ENCODE data around the gene BOC.

BOC gene

GRCh38 chr3:113297841-113298240 is 86.5 kb downstream of the BOC start:
- H3K27me3 ChIP-seq (ENCODE audit: insufficient read depth, poor library complexity, severe bottlenecking), result no peaks in the 10 kb centered on the region

DNA sequence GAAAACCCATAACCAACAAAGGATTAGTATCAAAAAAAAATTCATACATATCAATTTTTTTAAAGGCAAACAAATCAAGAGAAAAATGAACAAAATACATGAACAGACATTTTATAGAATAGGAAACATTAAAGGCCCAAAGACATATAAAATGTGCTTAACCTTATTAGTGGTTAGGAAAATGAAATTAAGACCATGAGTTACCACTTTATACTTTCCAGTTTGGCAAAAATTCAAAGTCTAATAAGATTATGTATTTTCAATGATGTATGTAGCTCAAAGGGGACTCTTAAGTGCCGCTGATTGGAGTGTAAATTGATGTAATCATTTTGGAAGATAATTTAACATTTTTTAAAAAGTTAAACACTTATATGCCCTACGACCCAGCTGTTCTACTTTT is 89.2 kb downstream of the BOC start:
- no peak overlapping the region for H3K4me3 ChIP-seq (replicated peaks; ENCODE audit: insufficient read depth, low read length)
- DNase-seq (ENCODE audit: low read depth in 1 of 2, low spot score in 1 of 2), result no peak
- no peak overlapping the region for H3K27ac ChIP-seq (replicated peaks)
- TF ChIP-seq SPI1 (IDR thresholded peaks at IDR 0.05; ENCODE audit: borderline replicate concordance, low read depth) (no peak), REST (IDR thresholded peaks at IDR 0.05; ENCODE audit: insufficient replicate concordance, low read depth) (no peak), GABPA (IDR thresholded peaks at IDR 0.05; ENCODE audit: low read depth) (no peak), CTCF (IDR thresholded peaks at IDR 0.05; ENCODE audit: insufficient read depth, low read length) (no peak), POLR2AphosphoS5 (IDR thresholded peaks at IDR 0.05; ENCODE audit: low read depth) (no peak)
- no peaks in the 10 kb centered on the region for H3K27me3 ChIP-seq (ENCODE audit: insufficient read depth, poor library complexity, severe bottlenecking)

More at GRCh38 chr3:113297841-113298240, 86.5 kb downstream of the BOC start:
- TF ChIP-seq REST (IDR thresholded peaks at IDR 0.05; ENCODE audit: insufficient replicate concordance, low read depth), result no peak
- Histone ChIP-seq H3K4me3 (replicated peaks; ENCODE audit: insufficient read depth, low read length) (no peak overlapping the region), H3K27ac (replicated peaks) (no peak overlapping the region)
- DNase-seq (ENCODE audit: low read depth in 1 of 2, low spot score in 1 of 2), result no peak

- TF ChIP-seq GABPA (IDR thresholded peaks at IDR 0.05; ENCODE audit: low read depth) (no peak), SPI1 (IDR thresholded peaks at IDR 0.05; ENCODE audit: borderline replicate concordance, low read depth) (no peak), CTCF (IDR thresholded peaks at IDR 0.05; ENCODE audit: insufficient read depth, low read length) (no peak), POLR2AphosphoS5 (IDR thresholded peaks at IDR 0.05; ENCODE audit: low read depth) (no peak)
- no peaks in the 10 kb centered on the region for H3K27me3 ChIP-seq (ENCODE audit: insufficient read depth, poor library complexity, severe bottlenecking)
- no peak overlapping the region for H3K27ac ChIP-seq (replicated peaks)
- no peak for DNase-seq (ENCODE audit: low read depth in 1 of 2, low spot score in 1 of 2)
- H3K4me3 ChIP-seq (replicated peaks; ENCODE audit: insufficient read depth, low read length), result no peak overlapping the region
Measured at GRCh38 chr3:113304102-113304501, 92.7 kb downstream of the BOC start.

GRCh38 chr3:113304856-113305540 is 93.6 kb downstream of the BOC start:
- no peak for DNase-seq (ENCODE audit: low read depth in 1 of 2, low spot score in 1 of 2)
- no peak overlapping the region for H3K4me3 ChIP-seq (replicated peaks; ENCODE audit: insufficient read depth, low read length)
- TF ChIP-seq GABPA (IDR thresholded peaks at IDR 0.05; ENCODE audit: low read depth) (no peak), REST (IDR thresholded peaks at IDR 0.05; ENCODE audit: insufficient replicate concordance, low read depth) (no peak), POLR2AphosphoS5 (IDR thresholded peaks at IDR 0.05; ENCODE audit: low read depth) (no peak), CTCF (IDR thresholded peaks at IDR 0.05; ENCODE audit: insufficient read depth, low read length) (no peak), SPI1 (IDR thresholded peaks at IDR 0.05; ENCODE audit: borderline replicate concordance, low read depth) (no peak)
- no peaks in the 10 kb centered on the region for H3K27me3 ChIP-seq (ENCODE audit: insufficient read depth, poor library complexity, severe bottlenecking)
- H3K27ac ChIP-seq (replicated peaks), result no peak overlapping the region

Data from HL-60 (cell line).